Measurements from ENCODE around the gene BIN1. TPM values are rescaled to one million over a fixed set of nuclear protein-coding genes. Genes with fewer than 3 reads are reported as not detected.

Gene BIN1
- total RNA-seq, 2 donors from 2014 or later = 24.9 to 30.1 TPM

GRCh38 chr2:127015106-127015910 is 91.6 kb downstream of the BIN1 start:
- Histone ChIP-seq H3K4me1 (ENCODE audit: control insufficient read depth in 1 of 2, low read depth in 2 of 2) (no peaks in the 10 kb centered on the region), H3K4me3 (no peak overlapping the region), H3K27ac (no peak overlapping the region), H3K27me3 (replicated peaks; ENCODE audit: insufficient read depth) (no peaks in the 10 kb centered on the region), H3K36me3 (no peaks in the 10 kb centered on the region), H3K9me3 (no peaks in the 10 kb centered on the region)
- no peak for ATAC-seq (ENCODE audit: insufficient number of reproducible peaks, low FRiP score, low read depth)
- no peak for TF ChIP-seq CTCF (IDR thresholded peaks at IDR 0.05)
- no peak for DNase-seq (ENCODE audit: low spot score)

GRCh38 chr2:127014630-127015029 is 92.3 kb downstream of the BIN1 start:
- no peak for DNase-seq (ENCODE audit: low spot score)
- Histone ChIP-seq H3K4me3 (no peak overlapping the region), H3K36me3 (no peaks in the 10 kb centered on the region), H3K27ac (no peak overlapping the region), H3K4me1 (ENCODE audit: control insufficient read depth in 1 of 2, low read depth in 2 of 2) (no peaks in the 10 kb centered on the region), H3K27me3 (replicated peaks; ENCODE audit: insufficient read depth) (no peaks in the 10 kb centered on the region), H3K9me3 (peaks cover 3% of the 10 kb centered on the region)
- no peak for TF ChIP-seq CTCF (IDR thresholded peaks at IDR 0.05)
- no peak for ATAC-seq (ENCODE audit: insufficient number of reproducible peaks, low FRiP score, low read depth)

GRCh38 chr2:127014224-127014623 is 92.7 kb downstream of the BIN1 start:
- no peaks in the 10 kb centered on the region for H3K36me3 ChIP-seq
- H3K9me3 ChIP-seq = peaks cover 3% of the 10 kb centered on the region
- H3K4me1 ChIP-seq (ENCODE audit: control insufficient read depth in 1 of 2, low read depth in 2 of 2) = no peaks in the 10 kb centered on the region
- H3K27ac ChIP-seq = no peak overlapping the region
- H3K4me3 ChIP-seq = no peak overlapping the region
- TF ChIP-seq CTCF (IDR thresholded peaks at IDR 0.05) = no peak
- H3K27me3 ChIP-seq (replicated peaks; ENCODE audit: insufficient read depth) = no peaks in the 10 kb centered on the region
- no peak for DNase-seq (ENCODE audit: low spot score)
- ATAC-seq (ENCODE audit: insufficient number of reproducible peaks, low FRiP score, low read depth) = no peak

GRCh38 chr2:127012868-127013267 is 94.1 kb downstream of the BIN1 start:
- ATAC-seq (ENCODE audit: insufficient number of reproducible peaks, low FRiP score, low read depth) (no peak), DNase-seq (ENCODE audit: low spot score) (no peak)
- Histone ChIP-seq H3K9me3 (peaks cover 3% of the 10 kb centered on the region), H3K4me3 (no peak overlapping the region), H3K4me1 (ENCODE audit: control insufficient read depth in 1 of 2, low read depth in 2 of 2) (no peaks in the 10 kb centered on the region), H3K36me3 (no peaks in the 10 kb centered on the region), H3K27me3 (replicated peaks; ENCODE audit: insufficient read depth) (no peaks in the 10 kb centered on the region), H3K27ac (no peak overlapping the region)
- no peak for TF ChIP-seq CTCF (IDR thresholded peaks at IDR 0.05)

GRCh38 chr2:127012215-127012614 is 94.7 kb downstream of the BIN1 start:
- DNase-seq (ENCODE audit: low spot score) (no peak), ATAC-seq (ENCODE audit: insufficient number of reproducible peaks, low FRiP score, low read depth) (no peak)
- H3K4me1 ChIP-seq (ENCODE audit: control insufficient read depth in 1 of 2, low read depth in 2 of 2) = no peaks in the 10 kb centered on the region
- no peak overlapping the region for H3K4me3 ChIP-seq
- no peak for TF ChIP-seq CTCF (IDR thresholded peaks at IDR 0.05)
- H3K27me3 ChIP-seq (replicated peaks; ENCODE audit: insufficient read depth) = no peaks in the 10 kb centered on the region
- H3K9me3 ChIP-seq = peaks cover 3% of the 10 kb centered on the region
- no peaks in the 10 kb centered on the region for H3K36me3 ChIP-seq
- no peak overlapping the region for H3K27ac ChIP-seq
